ENCODE data around the gene REP15. TPM values are rescaled to one million over a fixed set of nuclear protein-coding genes. Genes with fewer than 3 reads are reported as not detected.
"Not testable (repeated sequence)": the region's sequence is repeated elsewhere in the genome, so short reads cannot be mapped to it uniquely, and the experiment has no call there.

REP15 gene
- total RNA-seq, result not detected
- polyA plus RNA-seq, result not detected
- 0 to 0.42 (median 0.15) reads per million in 6 experiments for total RNA-seq

GRCh38 chr12:27696293-27696652 lies at the start of gene REP15:
Gene REP15 (plus strand): TSS chr12:27696447. CDS start chr12:27696563, 116 bp downstream.
- H3K4me1 Mint-ChIP-seq, result no peaks in the 10 kb centered on the region
- POLR2A ChIA-PET, result no interaction called here
- no peak for ATAC-seq

GRCh38 chr12:27650011-27650410 lies 46.2 kb upstream of the REP15 start:
- POLR2A ChIA-PET, result no interaction called here
- H3K4me3 Mint-ChIP-seq, result no peak overlapping the region
- H3K9me3 Mint-ChIP-seq, result no peaks in the 10 kb centered on the region
- H3K36me3 Mint-ChIP-seq, result no peaks in the 10 kb centered on the region
- H3K27ac Mint-ChIP-seq, result no peak overlapping the region
- DNase-seq (no peak), ATAC-seq (no peak)
- peaks cover 0 to 4% (median 0%) of the 10 kb centered on the region in 4 donors for H3K4me1 Mint-ChIP-seq
- peaks cover 0 to 2% (median 0%) of the 10 kb centered on the region in 5 donors for H3K27me3 Mint-ChIP-seq

More at GRCh38 chr12:27696293-27696652, at the start of gene REP15:
- H3K4me3 Mint-ChIP-seq, result no peak within 1 kb of the TSS
- no peaks in the 10 kb centered on the region for H3K9me3 Mint-ChIP-seq
- DNase-seq, result no peak
- H3K27me3 Mint-ChIP-seq, result peaks cover 0 to 2% (median 0%) of the 10 kb centered on the region in 5 donors
- peaks cover 0 to 12% (median 0%) of the 10 kb centered on the region in 3 donors for H3K36me3 Mint-ChIP-seq
- H3K27ac Mint-ChIP-seq, result no peak within 1 kb of the TSS

GRCh38 chr12:27651201-27651600 lies 45.0 kb upstream of the REP15 start:
- Mint-ChIP-seq H3K36me3 (no peaks in the 10 kb centered on the region), H3K27ac (no peak overlapping the region), H3K4me1 (peaks cover 0 to 4% (median 0%) of the 10 kb centered on the region in 4 donors), H3K9me3 (no peaks in the 10 kb centered on the region), H3K4me3 (no peak overlapping the region), H3K27me3 (peaks cover 0 to 2% (median 0%) of the 10 kb centered on the region in 5 donors)
- POLR2A ChIA-PET, result no interaction called here
- ATAC-seq (no peak), DNase-seq (no peak)

GRCh38 chr12:27652174-27652763 lies 44.0 kb upstream of the REP15 start:
- Mint-ChIP-seq H3K9me3 (no peaks in the 10 kb centered on the region), H3K4me3 (no peak overlapping the region), H3K27me3 (peaks cover 0 to 2% (median 0%) of the 10 kb centered on the region in 5 donors), H3K36me3 (peaks cover 0 to 6% (median 0%) of the 10 kb centered on the region in 3 donors), H3K4me1 (peaks cover 0 to 4% (median 0%) of the 10 kb centered on the region in 4 donors), H3K27ac (no peak overlapping the region)
- DNase-seq (peak in 7 of 10 donors; percentile 3 to 51 (median 33)), ATAC-seq (no peak)
- POLR2A ChIA-PET, result no interaction called here

GRCh38 chr12:27653661-27654060 lies 42.6 kb upstream of the REP15 start:
- no peak for DNase-seq
- Mint-ChIP-seq H3K9me3 (no peaks in the 10 kb centered on the region), H3K4me3 (no peak overlapping the region), H3K4me1 (peaks cover 0 to 4% (median 0%) of the 10 kb centered on the region in 4 donors), H3K27ac (no peak overlapping the region), H3K36me3 (peaks cover 0 to 6% (median 0%) of the 10 kb centered on the region in 3 donors), H3K27me3 (peaks cover 0 to 2% (median 0%) of the 10 kb centered on the region in 5 donors)
- POLR2A ChIA-PET, result no interaction called here
- no peak for ATAC-seq

GRCh38 chr12:27655476-27655875 lies 40.8 kb upstream of the REP15 start:
- ATAC-seq, H3K27me3 Mint-ChIP-seq, H3K4me1 Mint-ChIP-seq, H3K36me3 Mint-ChIP-seq, POLR2A ChIA-PET, H3K9me3 Mint-ChIP-seq, H3K27ac Mint-ChIP-seq, H3K4me3 Mint-ChIP-seq, DNase-seq: not testable (repeated sequence)

GRCh38 chr12:27657296-27657695 lies 39.0 kb upstream of the REP15 start:
- ATAC-seq (no peak), DNase-seq (no peak)
- peaks cover 3 to 14% (median 4%) of the 10 kb centered on the region in 3 donors for H3K36me3 Mint-ChIP-seq
- peaks cover 0 to 4% (median 0%) of the 10 kb centered on the region in 4 donors for H3K4me1 Mint-ChIP-seq
- H3K4me3 Mint-ChIP-seq, result no peak overlapping the region
- POLR2A ChIA-PET, result no interaction called here
- H3K27ac Mint-ChIP-seq, result no peak overlapping the region
- H3K9me3 Mint-ChIP-seq, result no peaks in the 10 kb centered on the region
- H3K27me3 Mint-ChIP-seq, result no peaks in the 10 kb centered on the region

GRCh38 chr12:27665704-27666103 lies 30.5 kb upstream of the REP15 start:
- no peak overlapping the region for H3K27ac Mint-ChIP-seq
- H3K4me1 Mint-ChIP-seq, result peaks cover 0 to 3% (median 0%) of the 10 kb centered on the region in 4 donors
- no peaks in the 10 kb centered on the region for H3K9me3 Mint-ChIP-seq
- POLR2A ChIA-PET, result no interaction called here
- no peak overlapping the region for H3K4me3 Mint-ChIP-seq
- H3K27me3 Mint-ChIP-seq, result no peaks in the 10 kb centered on the region
- DNase-seq (no peak), ATAC-seq (no peak)
- H3K36me3 Mint-ChIP-seq, result peaks cover 3 to 18% (median 8%) of the 10 kb centered on the region in 3 donors

GRCh38 chr12:27666510-27666909 lies 29.7 kb upstream of the REP15 start:
- H3K36me3 Mint-ChIP-seq, result peaks cover 0 to 15% (median 6%) of the 10 kb centered on the region in 3 donors
- no peak overlapping the region for H3K27ac Mint-ChIP-seq
- no peaks in the 10 kb centered on the region for H3K9me3 Mint-ChIP-seq
- H3K4me3 Mint-ChIP-seq, result no peak overlapping the region
- H3K27me3 Mint-ChIP-seq, result no peaks in the 10 kb centered on the region
- ATAC-seq (no peak), DNase-seq (no peak)
- peaks cover 0 to 3% (median 0%) of the 10 kb centered on the region in 4 donors for H3K4me1 Mint-ChIP-seq
- POLR2A ChIA-PET, result no interaction called here

- ATAC-seq (no peak), DNase-seq (no peak)
- Mint-ChIP-seq H3K4me1 (peaks cover 0 to 3% (median 0%) of the 10 kb centered on the region in 4 donors), H3K36me3 (peaks cover 0 to 14% (median 4%) of the 10 kb centered on the region in 3 donors), H3K27ac (peak overlapping the region in 1 of 10 donors; percentile 6), H3K27me3 (no peaks in the 10 kb centered on the region), H3K4me3 (no peak overlapping the region), H3K9me3 (no peaks in the 10 kb centered on the region)
- POLR2A ChIA-PET, result no interaction called here
Observed at GRCh38 chr12:27667540-27667939, 28.7 kb upstream of the REP15 start.

- H3K36me3 Mint-ChIP-seq, result peaks cover 0 to 16% (median 4%) of the 10 kb centered on the region in 3 donors
- POLR2A ChIA-PET, result no interaction called here
- no peak for DNase-seq
- no peaks in the 10 kb centered on the region for H3K27me3 Mint-ChIP-seq
- H3K4me1 Mint-ChIP-seq, result no peaks in the 10 kb centered on the region
- no peaks in the 10 kb centered on the region for H3K9me3 Mint-ChIP-seq
- ATAC-seq, result no peak
- H3K4me3 Mint-ChIP-seq, result no peak overlapping the region
- H3K27ac Mint-ChIP-seq, result no peak overlapping the region
Observed at GRCh38 chr12:27672051-27672450, 24.2 kb upstream of the REP15 start.

GRCh38 chr12:27672643-27673042 lies 23.6 kb upstream of the REP15 start:
- H3K27me3 Mint-ChIP-seq, result no peaks in the 10 kb centered on the region
- no peak overlapping the region for H3K4me3 Mint-ChIP-seq
- no peaks in the 10 kb centered on the region for H3K4me1 Mint-ChIP-seq
- no peak for DNase-seq
- H3K9me3 Mint-ChIP-seq, result no peaks in the 10 kb centered on the region
- peaks cover 0 to 12% (median 4%) of the 10 kb centered on the region in 3 donors for H3K36me3 Mint-ChIP-seq
- no peak for ATAC-seq
- POLR2A ChIA-PET, result no interaction called here
- H3K27ac Mint-ChIP-seq, result no peak overlapping the region

GRCh38 chr12:27673101-27673718 lies 23.0 kb upstream of the REP15 start:
- no peak overlapping the region for H3K4me3 Mint-ChIP-seq
- H3K36me3 Mint-ChIP-seq, result peaks cover 0 to 9% (median 4%) of the 10 kb centered on the region in 3 donors
- H3K27ac Mint-ChIP-seq, result no peak overlapping the region
- ATAC-seq (no peak), DNase-seq (no peak)
- no peaks in the 10 kb centered on the region for H3K9me3 Mint-ChIP-seq
- POLR2A ChIA-PET, result no interaction called here
- H3K4me1 Mint-ChIP-seq, result no peaks in the 10 kb centered on the region
- no peaks in the 10 kb centered on the region for H3K27me3 Mint-ChIP-seq
